K562 treated with DMSO at 1 percent for 12 hours (cell line): ENCODE results near the gene ZRANB1. TPM values are rescaled to one million over a fixed set of nuclear protein-coding genes. Genes with fewer than 3 reads are reported as not detected.

Source experiments
- total RNA-seq: library from RNA; unstranded; fragments of 300-600 nt; gene quantifications from 2 replicates; pipeline ENCODE4 v1.2.3, GENCODE V29; 2022; ENCODE audit not compliant: insufficient read depth

Gene ZRANB1
- 0.42 and 1.6 TPM in 2 replicates for total RNA-seq

GRCh38 chr10:124941823-124942222 is at the start of gene ZRANB1:
Gene ZRANB1, plus strand, starts transcription at chr10:124942123. Its CDS starts 371 bp downstream, at chr10:124942494.

Other genes with a start within 250 kb of the ZRANB1 start
- gene FAM53B, start 197.7 kb upstream of the ZRANB1 start, total RNA-seq: 7.0 and 11.8 TPM in 2 replicates
- gene EEF1AKMT2, start 150.2 kb upstream of the ZRANB1 start, total RNA-seq: 5.9 and 13.0 TPM in 2 replicates
- gene ABRAXAS2, start 140.3 kb upstream of the ZRANB1 start, total RNA-seq: 5.0 and 11.4 TPM in 2 replicates
- gene CTBP2, start 218.4 kb downstream of the ZRANB1 start, total RNA-seq: not detected in 2 replicates